ENCODE measurements around the gene SELENON. TPM values are rescaled to one million over a fixed set of nuclear protein-coding genes. Genes with fewer than 3 reads are reported as not detected.

SELENON gene
- total RNA-seq, 6 experiments from 2014 or later, result 48.1 to 64.5 (median 58.8) TPM

DNA sequence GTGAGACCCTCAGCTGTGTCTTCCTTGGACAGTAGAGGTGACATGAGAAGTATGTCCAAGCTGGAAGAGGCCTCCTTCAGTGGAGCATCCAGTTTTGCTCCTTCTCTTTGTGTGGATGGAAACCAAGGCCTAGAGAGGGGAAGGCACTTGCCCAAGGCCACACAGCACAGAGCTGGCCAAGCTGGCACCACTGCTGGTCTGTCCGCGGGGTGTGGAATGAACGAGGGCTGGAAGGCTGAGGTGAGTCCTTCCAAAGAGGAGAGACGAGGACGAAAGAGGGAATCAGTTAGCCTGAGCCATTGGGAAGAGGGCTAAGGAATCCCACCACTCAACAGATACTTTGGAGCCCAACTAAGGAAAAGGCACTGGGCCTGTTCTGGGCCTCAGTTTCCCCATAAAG lies 27.8 kb upstream of the SELENON start:
- H3K36me3 Mint-ChIP-seq (ENCODE audit: low read depth), result no peaks in the 10 kb centered on the region
- TF ChIP-seq, protein P1, sequence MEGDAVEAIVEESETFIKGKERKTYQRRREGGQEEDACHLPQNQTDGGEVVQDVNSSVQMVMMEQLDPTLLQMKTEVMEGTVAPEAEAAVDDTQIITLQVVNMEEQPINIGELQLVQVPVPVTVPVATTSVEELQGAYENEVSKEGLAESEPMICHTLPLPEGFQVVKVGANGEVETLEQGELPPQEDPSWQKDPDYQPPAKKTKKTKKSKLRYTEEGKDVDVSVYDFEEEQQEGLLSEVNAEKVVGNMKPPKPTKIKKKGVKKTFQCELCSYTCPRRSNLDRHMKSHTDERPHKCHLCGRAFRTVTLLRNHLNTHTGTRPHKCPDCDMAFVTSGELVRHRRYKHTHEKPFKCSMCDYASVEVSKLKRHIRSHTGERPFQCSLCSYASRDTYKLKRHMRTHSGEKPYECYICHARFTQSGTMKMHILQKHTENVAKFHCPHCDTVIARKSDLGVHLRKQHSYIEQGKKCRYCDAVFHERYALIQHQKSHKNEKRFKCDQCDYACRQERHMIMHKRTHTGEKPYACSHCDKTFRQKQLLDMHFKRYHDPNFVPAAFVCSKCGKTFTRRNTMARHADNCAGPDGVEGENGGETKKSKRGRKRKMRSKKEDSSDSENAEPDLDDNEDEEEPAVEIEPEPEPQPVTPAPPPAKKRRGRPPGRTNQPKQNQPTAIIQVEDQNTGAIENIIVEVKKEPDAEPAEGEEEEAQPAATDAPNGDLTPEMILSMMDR (IDR thresholded peaks at IDR 0.05), result no peak
- H3K9me3 Mint-ChIP-seq, result no peaks in the 10 kb centered on the region
- H3K4me3 Mint-ChIP-seq, result no peak overlapping the region
- H3K27ac Mint-ChIP-seq, result no peak overlapping the region; the same call in 1 of the 2 replicates
- H3K4me1 Mint-ChIP-seq (ENCODE audit: low read depth), result peaks cover 38% of the 10 kb centered on the region
- peaks cover 26% of the 10 kb centered on the region for H3K27me3 Mint-ChIP-seq (ENCODE audit: insufficient read depth)
- DNase-seq, result no peak

DNA sequence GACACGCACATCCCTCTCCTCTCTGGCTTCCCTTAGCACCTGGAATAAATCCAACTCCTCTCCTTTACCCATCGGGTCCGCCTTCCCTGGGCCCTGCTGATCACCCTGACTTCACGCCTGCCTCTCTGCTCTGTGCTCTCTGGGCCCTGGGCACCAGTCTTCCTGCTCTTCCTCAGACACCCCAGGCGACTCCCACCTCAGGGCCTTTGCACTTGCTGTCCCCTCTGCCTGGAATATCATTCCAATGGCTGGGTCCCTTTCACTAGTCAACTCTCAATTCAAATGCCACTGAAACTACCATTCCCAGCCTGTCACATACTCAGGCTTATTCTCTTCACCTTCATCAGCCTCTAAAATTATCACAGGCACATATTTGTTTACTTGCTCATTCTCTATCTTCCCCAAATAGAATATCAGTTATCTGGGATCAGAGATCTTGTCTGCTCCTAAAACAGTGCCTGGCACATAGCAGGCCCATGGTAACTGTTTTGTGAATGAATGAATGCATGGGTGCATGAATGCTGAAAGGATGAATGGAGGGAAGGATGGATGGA lies 27.2 kb upstream of the SELENON start:
- peaks cover 38% of the 10 kb centered on the region for H3K4me1 Mint-ChIP-seq (ENCODE audit: low read depth)

DNA sequence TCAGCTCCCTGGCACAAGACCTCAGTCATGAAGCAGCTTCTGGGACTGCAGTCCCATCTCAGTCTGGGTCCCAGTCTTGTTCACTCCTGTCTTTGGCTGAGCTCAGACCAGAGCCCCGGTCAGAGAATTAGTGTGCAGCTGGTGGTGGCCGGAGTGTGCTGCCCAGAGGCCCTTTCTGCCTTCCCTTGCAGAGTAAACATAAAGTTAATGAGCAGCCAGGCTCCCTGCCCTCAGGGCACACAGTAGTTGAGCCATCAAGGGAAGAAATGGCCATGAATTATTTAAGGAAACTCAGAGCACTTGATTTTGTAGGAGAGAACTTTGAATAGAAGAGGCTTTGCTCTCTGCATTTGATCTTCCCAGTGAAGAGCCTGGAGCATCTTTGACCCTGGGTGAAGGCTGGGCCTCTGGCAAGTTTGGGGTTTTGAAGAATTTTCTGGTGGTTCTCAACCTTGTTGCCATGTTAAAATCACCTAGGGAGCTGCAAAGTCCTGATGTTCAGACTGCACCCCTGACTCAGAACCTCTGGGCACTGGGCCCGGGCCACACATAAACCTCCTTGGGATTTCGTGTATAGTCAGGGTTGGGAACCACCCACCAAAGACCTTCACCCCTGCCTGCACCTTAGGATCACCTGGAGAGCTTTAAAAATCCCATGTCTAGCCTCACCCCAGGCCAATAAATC lies 26.4 kb upstream of the SELENON start:
- Mint-ChIP-seq H3K36me3 (ENCODE audit: low read depth) (no peaks in the 10 kb centered on the region), H3K9me3 (no peaks in the 10 kb centered on the region), H3K27me3 (ENCODE audit: insufficient read depth) (peaks cover 34% of the 10 kb centered on the region), H3K4me1 (ENCODE audit: low read depth) (peaks cover 38% of the 10 kb centered on the region), H3K4me3 (no peak overlapping the region), H3K27ac (no peak overlapping the region)
- DNase-seq, result peak; percentile 75
- TF ChIP-seq, protein P1 (IDR thresholded peaks at IDR 0.05), result no peak

More for the DNA sequence above, 27.2 kb upstream of the SELENON start:
- no peak overlapping the region for H3K27ac Mint-ChIP-seq
- TF ChIP-seq, protein P1 (IDR thresholded peaks at IDR 0.05), result no peak
- peak; percentile 3 for DNase-seq
- no peaks in the 10 kb centered on the region for H3K36me3 Mint-ChIP-seq (ENCODE audit: low read depth)
- no peak overlapping the region for H3K4me3 Mint-ChIP-seq
- no peaks in the 10 kb centered on the region for H3K9me3 Mint-ChIP-seq
- H3K27me3 Mint-ChIP-seq (ENCODE audit: insufficient read depth), result peaks cover 26% of the 10 kb centered on the region

DNA sequence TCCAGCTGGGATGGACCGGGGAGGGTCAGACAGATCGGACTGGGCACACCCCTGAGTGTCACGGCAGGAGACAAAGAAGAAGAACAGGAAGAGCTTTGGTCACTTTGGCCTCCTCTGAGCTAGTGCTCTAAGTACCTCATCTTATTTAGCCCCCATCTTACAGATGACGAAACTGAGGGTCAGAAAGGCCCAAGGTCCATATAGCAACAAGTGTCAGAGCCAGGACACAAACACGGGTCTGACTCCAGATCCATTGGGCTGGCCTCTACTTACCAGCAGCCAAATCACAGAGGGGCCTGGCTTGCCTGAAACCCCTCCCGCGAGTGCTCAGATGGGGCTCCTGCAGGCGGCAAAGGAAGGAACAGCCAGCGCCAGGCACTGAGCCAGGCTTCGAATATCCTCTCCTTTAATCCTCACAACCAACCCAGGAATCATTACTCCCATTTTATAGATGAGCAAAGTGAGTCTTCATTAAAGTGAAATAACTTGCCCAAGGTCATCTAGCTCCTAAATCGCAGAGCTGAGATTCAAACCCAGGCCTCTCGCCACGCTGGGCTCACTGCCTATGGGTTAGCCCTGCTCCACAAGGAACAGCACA lies 25.7 kb upstream of the SELENON start:
- Mint-ChIP-seq H3K27ac (no peak overlapping the region), H3K27me3 (ENCODE audit: insufficient read depth) (peaks cover 37% of the 10 kb centered on the region), H3K36me3 (ENCODE audit: low read depth) (no peaks in the 10 kb centered on the region), H3K4me3 (no peak overlapping the region), H3K4me1 (ENCODE audit: low read depth) (peaks cover 38% of the 10 kb centered on the region), H3K9me3 (no peaks in the 10 kb centered on the region)
- no peak for DNase-seq
- TF ChIP-seq, protein P1 (IDR thresholded peaks at IDR 0.05), result no peak

DNA sequence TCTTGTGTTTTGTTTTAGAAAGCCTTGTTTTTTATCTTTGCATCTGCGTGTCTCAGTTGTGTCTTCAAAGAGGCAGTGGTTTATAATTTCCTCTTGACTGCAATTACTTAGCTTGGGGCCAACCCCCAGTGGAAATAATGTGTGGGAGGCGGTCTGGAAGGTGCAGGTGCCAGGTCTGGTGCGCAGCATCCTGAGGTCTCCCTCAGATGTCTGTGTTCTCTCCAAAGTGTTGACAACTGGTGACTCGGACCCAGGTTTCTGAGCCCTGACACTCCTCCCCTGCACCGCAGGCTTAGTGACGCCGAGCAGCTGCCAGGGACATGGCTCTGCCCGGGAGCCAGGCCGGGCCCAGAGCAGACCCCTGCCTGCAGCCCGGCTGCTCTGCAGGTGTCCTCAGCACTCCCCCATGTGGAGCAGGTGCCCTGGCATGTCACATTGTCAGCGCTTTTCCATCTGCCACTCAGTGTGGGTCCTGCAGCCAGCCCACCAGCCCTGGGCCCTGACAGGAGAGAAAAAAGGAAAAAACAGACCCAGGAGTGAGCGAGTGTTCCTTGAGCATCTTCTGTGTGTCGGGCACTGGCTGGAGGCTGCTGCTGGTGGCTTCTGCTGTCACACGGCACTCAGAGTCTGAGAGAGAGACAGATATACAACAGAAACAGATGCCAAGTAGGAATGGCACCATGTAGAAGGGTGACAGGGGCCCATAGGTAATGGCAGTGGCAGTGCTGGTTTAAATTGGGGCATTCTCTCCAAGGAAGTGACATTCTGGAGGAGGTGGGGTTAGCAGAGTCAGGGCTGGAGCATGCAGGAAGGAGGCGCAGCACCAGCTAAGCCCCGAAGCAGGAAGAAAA lies 24.8 kb upstream of the SELENON start:
- Mint-ChIP-seq H3K9me3 (no peaks in the 10 kb centered on the region), H3K4me3 (no peak overlapping the region), H3K36me3 (ENCODE audit: low read depth) (no peaks in the 10 kb centered on the region), H3K4me1 (ENCODE audit: low read depth) (peaks cover 38% of the 10 kb centered on the region), H3K27ac (no peak overlapping the region), H3K27me3 (ENCODE audit: insufficient read depth) (peaks cover 38% of the 10 kb centered on the region)
- TF ChIP-seq, protein P1 (IDR thresholded peaks at IDR 0.05), result no peak
- no peak for DNase-seq

Measured in HFFc6 (cell line).